Lung (tissue), 12 donors: Measurements from ENCODE around the gene ULK2. TPM values are rescaled to one million over a fixed set of nuclear protein-coding genes. Genes with fewer than 3 reads are reported as not detected.

Experiments used
- ATAC-seq: fragments of 200-7000 bp; cut with Tn5 transposase; one replicate; pipeline ENCODE4 v1.9.1; 2020; ENCODE audit warnings: moderate number of reproducible peaks; ENCODE audit not compliant: insufficient read depth, low FRiP score
- DNase-seq, 3 donors: peaks; one replicate each; pipeline ENCODE4 v3.0.0-alpha.2; 2013 to 2017
- H3K27ac ChIP-seq, 2 donors: one replicate each; pipeline ENCODE4 v1.5.1; 2013; ENCODE audit warnings: mild to moderate bottlenecking in 2 of 2, moderate library complexity in 2 of 2, control low read depth in 1 of 2, inconsistent platforms in 1 of 2, low read depth in 1 of 2, low read length in 1 of 2
- H3K27me3 ChIP-seq, 3 donors: one replicate each; pipeline ENCODE4 v1.5.1; 2013; ENCODE audit warnings: low read length in 2 of 3; ENCODE audit not compliant: control insufficient read depth in 3 of 3, insufficient read depth in 3 of 3
- H3K36me3 ChIP-seq, 4 donors: one replicate each; pipeline ENCODE4 v1.5.1; 2013; ENCODE audit warnings: low read length in 4 of 4, mild to moderate bottlenecking in 1 of 4, moderate library complexity in 1 of 4; ENCODE audit not compliant: control insufficient read depth in 4 of 4, insufficient read depth in 4 of 4
- H3K4me1 ChIP-seq, 5 donors: one replicate each; pipeline ENCODE4 v1.5.1; 2013; ENCODE audit warnings: low read length in 5 of 5, mild to moderate bottlenecking in 2 of 5, moderate library complexity in 1 of 5; ENCODE audit not compliant: control insufficient read depth in 5 of 5, insufficient read depth in 5 of 5
- H3K4me3 ChIP-seq: one replicate; pipeline ENCODE4 v1.5.1; 2013; ENCODE audit warnings: mild to moderate bottlenecking, control low read depth, moderate library complexity
- H3K9ac ChIP-seq, 2 donors: one replicate each; pipeline ENCODE4 v1.5.1; 2013; ENCODE audit warnings: low read length in 2 of 2, control low read depth in 1 of 2; ENCODE audit not compliant: insufficient read depth in 1 of 2
- H3K9me3 ChIP-seq, 4 donors: one replicate each; pipeline ENCODE4 v1.5.1; 2013; ENCODE audit warnings: low read length in 3 of 4, mild to moderate bottlenecking in 1 of 4, moderate library complexity in 1 of 4; ENCODE audit not compliant: control insufficient read depth in 4 of 4, insufficient read depth in 3 of 4
- WGBS, 2 donors: extraction: QIAGEN DNeasy Blood & Tissue Kit; methylation state at CpG; one replicate each; pipeline ENCODE4 v1.1.7; 2013; 5-methylcytosine and 5-hydroxymethylcytosine counted together
- polyA plus RNA-seq, 2 donors: library from polyadenylated mRNA; stranded (reverse); fragments of 200-250 nt; gene quantifications; one replicate each; pipeline ENCODE4 v1.2.1, GENCODE V29; 2013
- total RNA-seq, 2 donors: library from RNA; depleted of rRNA in 1 of 2; stranded (reverse); fragments of >200 nt in 1 of 2; gene quantifications; one replicate each; pipeline ENCODE4 v1.2.1, GENCODE V29; 2014 to 2021
- TF ChIP-seq, protein P1 (sequence below): IDR thresholded peaks from 2 replicates; pipeline ENCODE4 v1.5.1; 2012; ENCODE audit warnings: mild to moderate bottlenecking; ENCODE audit errors: control extremely low read depth, extremely low read depth
- donor health status: control.
- donor health status: control.
- donor health status: Bipolar disorder and iron deficiency.
- donor health status: healthy.
- donor health status: DM: yes; HTN: yes; CAD: no.

ULK2 gene
- total and polyA plus RNA-seq, 4 donors: 5.8 to 61.4 (median 16.5) TPM

- no peaks in the 10 kb centered on the region for H3K27me3 ChIP-seq
- no peak overlapping the region for H3K27ac ChIP-seq
- no peak overlapping the region for H3K9ac ChIP-seq
- no peak overlapping the region for H3K4me3 ChIP-seq
- ATAC-seq: no peak
- H3K9me3 ChIP-seq: no peaks in the 10 kb centered on the region
- no peaks in the 10 kb centered on the region for H3K36me3 ChIP-seq
- H3K4me1 ChIP-seq: no peaks in the 10 kb centered on the region
- TF ChIP-seq, protein P1, sequence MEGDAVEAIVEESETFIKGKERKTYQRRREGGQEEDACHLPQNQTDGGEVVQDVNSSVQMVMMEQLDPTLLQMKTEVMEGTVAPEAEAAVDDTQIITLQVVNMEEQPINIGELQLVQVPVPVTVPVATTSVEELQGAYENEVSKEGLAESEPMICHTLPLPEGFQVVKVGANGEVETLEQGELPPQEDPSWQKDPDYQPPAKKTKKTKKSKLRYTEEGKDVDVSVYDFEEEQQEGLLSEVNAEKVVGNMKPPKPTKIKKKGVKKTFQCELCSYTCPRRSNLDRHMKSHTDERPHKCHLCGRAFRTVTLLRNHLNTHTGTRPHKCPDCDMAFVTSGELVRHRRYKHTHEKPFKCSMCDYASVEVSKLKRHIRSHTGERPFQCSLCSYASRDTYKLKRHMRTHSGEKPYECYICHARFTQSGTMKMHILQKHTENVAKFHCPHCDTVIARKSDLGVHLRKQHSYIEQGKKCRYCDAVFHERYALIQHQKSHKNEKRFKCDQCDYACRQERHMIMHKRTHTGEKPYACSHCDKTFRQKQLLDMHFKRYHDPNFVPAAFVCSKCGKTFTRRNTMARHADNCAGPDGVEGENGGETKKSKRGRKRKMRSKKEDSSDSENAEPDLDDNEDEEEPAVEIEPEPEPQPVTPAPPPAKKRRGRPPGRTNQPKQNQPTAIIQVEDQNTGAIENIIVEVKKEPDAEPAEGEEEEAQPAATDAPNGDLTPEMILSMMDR: no peak
- DNase-seq: peak in 1 of 3 donors; percentile 7
- 92 to 98% methylated on average over 11 of the region's 11 CpGs for WGBS, 2 donors
Measured at GRCh38 chr17:19755821-19756510, 111.8 kb downstream of the ULK2 start.

GRCh38 chr17:19755392-19755791, 112.3 kb downstream of the ULK2 start:
- DNase-seq (peak in 1 of 3 donors; percentile 0), ATAC-seq (no peak)
- Histone ChIP-seq H3K4me3 (no peak overlapping the region), H3K27me3 (no peaks in the 10 kb centered on the region), H3K9me3 (no peaks in the 10 kb centered on the region), H3K36me3 (no peaks in the 10 kb centered on the region), H3K27ac (no peak overlapping the region), H3K4me1 (peaks cover 0 to 2% (median 0%) of the 10 kb centered on the region in 5 donors), H3K9ac (no peak overlapping the region)
- TF ChIP-seq, protein P1: no peak
- 87 to 95% methylated on average over 6 of the region's 6 CpGs for WGBS, 2 donors

GRCh38 chr17:19753661-19754463, 113.9 kb downstream of the ULK2 start:
- Histone ChIP-seq H3K4me3 (no peak overlapping the region), H3K9ac (no peak overlapping the region)
- 75 to 87% methylated on average over 12 of the region's 12 CpGs for WGBS, 2 donors

More at GRCh38 chr17:19753661-19754463, 113.9 kb downstream of the ULK2 start:
- no peaks in the 10 kb centered on the region for H3K36me3 ChIP-seq
- H3K4me1 ChIP-seq: peaks cover 0 to 2% (median 0%) of the 10 kb centered on the region in 5 donors
- no peaks in the 10 kb centered on the region for H3K27me3 ChIP-seq
- ATAC-seq: no peak
- H3K9me3 ChIP-seq: no peaks in the 10 kb centered on the region
- TF ChIP-seq, protein P1: peak; percentile 4
- DNase-seq: peak in 1 of 3 donors; percentile 1
- H3K27ac ChIP-seq: peak overlapping the region in 1 of 2 donors; percentile 4
